Measurements from ENCODE around the gene ZPBP2.

GRCh38 chr17:39836117-39836516 lies 31.9 kb upstream of the ZPBP2 start:
- TF ChIP-seq GRHL2 (CRISPR knock-in tag; IDR thresholded peaks at IDR 0.05; ENCODE audit: insufficient replicate concordance, severe bottlenecking) (no peak), CREM (CRISPR knock-in tag; IDR thresholded peaks at IDR 0.05) (no peak), FOXJ3 (CRISPR knock-in tag; IDR thresholded peaks at IDR 0.05; ENCODE audit: borderline replicate concordance) (no peak), SP1 (CRISPR knock-in tag; conservative IDR thresholded peaks at IDR 0.05) (no peak), SOX15 (CRISPR knock-in tag; IDR thresholded peaks at IDR 0.05) (no peak), NR1H2 (CRISPR knock-in tag; IDR thresholded peaks at IDR 0.05) (no peak), ETV6 (CRISPR knock-in tag; IDR thresholded peaks at IDR 0.05) (no peak), CREB1 (CRISPR knock-in tag; IDR thresholded peaks at IDR 0.05) (no peak)
- TF ChIP-seq, protein P1, sequence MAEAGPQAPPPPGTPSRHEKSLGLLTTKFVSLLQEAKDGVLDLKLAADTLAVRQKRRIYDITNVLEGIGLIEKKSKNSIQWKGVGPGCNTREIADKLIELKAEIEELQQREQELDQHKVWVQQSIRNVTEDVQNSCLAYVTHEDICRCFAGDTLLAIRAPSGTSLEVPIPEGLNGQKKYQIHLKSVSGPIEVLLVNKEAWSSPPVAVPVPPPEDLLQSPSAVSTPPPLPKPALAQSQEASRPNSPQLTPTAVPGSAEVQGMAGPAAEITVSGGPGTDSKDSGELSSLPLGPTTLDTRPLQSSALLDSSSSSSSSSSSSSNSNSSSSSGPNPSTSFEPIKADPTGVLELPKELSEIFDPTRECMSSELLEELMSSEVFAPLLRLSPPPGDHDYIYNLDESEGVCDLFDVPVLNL (CRISPR knock-in tag; IDR thresholded peaks at IDR 0.05; ENCODE audit: borderline replicate concordance, low read depth), result no peak
- TF ChIP-seq, protein P2, sequence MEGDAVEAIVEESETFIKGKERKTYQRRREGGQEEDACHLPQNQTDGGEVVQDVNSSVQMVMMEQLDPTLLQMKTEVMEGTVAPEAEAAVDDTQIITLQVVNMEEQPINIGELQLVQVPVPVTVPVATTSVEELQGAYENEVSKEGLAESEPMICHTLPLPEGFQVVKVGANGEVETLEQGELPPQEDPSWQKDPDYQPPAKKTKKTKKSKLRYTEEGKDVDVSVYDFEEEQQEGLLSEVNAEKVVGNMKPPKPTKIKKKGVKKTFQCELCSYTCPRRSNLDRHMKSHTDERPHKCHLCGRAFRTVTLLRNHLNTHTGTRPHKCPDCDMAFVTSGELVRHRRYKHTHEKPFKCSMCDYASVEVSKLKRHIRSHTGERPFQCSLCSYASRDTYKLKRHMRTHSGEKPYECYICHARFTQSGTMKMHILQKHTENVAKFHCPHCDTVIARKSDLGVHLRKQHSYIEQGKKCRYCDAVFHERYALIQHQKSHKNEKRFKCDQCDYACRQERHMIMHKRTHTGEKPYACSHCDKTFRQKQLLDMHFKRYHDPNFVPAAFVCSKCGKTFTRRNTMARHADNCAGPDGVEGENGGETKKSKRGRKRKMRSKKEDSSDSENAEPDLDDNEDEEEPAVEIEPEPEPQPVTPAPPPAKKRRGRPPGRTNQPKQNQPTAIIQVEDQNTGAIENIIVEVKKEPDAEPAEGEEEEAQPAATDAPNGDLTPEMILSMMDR (IDR thresholded peaks at IDR 0.05), result no peak
- TF ChIP-seq, protein P3, sequence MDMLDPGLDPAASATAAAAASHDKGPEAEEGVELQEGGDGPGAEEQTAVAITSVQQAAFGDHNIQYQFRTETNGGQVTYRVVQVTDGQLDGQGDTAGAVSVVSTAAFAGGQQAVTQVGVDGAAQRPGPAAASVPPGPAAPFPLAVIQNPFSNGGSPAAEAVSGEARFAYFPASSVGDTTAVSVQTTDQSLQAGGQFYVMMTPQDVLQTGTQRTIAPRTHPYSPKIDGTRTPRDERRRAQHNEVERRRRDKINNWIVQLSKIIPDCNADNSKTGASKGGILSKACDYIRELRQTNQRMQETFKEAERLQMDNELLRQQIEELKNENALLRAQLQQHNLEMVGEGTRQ (CRISPR knock-in tag; IDR thresholded peaks at IDR 0.05), result no peak
- TF ChIP-seq, protein P4, sequence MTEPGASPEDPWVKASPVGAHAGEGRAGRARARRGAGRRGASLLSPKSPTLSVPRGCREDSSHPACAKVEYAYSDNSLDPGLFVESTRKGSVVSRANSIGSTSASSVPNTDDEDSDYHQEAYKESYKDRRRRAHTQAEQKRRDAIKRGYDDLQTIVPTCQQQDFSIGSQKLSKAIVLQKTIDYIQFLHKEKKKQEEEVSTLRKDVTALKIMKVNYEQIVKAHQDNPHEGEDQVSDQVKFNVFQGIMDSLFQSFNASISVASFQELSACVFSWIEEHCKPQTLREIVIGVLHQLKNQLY (CRISPR knock-in tag; IDR thresholded peaks at IDR 0.05), result no peak
- TF ChIP-seq, protein P5, sequence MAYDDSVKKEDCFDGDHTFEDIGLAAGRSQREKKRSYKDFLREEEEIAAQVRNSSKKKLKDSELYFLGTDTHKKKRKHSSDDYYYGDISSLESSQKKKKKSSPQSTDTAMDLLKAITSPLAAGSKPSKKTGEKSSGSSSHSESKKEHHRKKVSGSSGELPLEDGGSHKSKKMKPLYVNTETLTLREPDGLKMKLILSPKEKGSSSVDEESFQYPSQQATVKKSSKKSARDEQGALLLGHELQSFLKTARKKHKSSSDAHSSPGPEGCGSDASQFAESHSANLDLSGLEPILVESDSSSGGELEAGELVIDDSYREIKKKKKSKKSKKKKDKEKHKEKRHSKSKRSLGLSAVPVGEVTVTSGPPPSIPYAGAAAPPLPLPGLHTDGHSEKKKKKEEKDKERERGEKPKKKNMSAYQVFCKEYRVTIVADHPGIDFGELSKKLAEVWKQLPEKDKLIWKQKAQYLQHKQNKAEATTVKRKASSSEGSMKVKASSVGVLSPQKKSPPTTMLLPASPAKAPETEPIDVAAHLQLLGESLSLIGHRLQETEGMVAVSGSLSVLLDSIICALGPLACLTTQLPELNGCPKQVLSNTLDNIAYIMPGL (CRISPR knock-in tag; IDR thresholded peaks at IDR 0.05), result no peak
